GM21717 (cell line): Measurements from ENCODE around the gene SARS1.
"Not testable (repeated sequence)": the region's sequence is repeated elsewhere in the genome, so short reads cannot be mapped to it uniquely, and the experiment has no call there.

Experiments used
- ATAC-seq: cut with Tn5 transposase; IDR thresholded peaks from one replicate; pipeline ENCODE4 v1.9.1; 2021; ENCODE audit warnings: mild to moderate bottlenecking, moderate library complexity; ENCODE audit not compliant: unreplicated experiment

SARS1 gene

DNA sequence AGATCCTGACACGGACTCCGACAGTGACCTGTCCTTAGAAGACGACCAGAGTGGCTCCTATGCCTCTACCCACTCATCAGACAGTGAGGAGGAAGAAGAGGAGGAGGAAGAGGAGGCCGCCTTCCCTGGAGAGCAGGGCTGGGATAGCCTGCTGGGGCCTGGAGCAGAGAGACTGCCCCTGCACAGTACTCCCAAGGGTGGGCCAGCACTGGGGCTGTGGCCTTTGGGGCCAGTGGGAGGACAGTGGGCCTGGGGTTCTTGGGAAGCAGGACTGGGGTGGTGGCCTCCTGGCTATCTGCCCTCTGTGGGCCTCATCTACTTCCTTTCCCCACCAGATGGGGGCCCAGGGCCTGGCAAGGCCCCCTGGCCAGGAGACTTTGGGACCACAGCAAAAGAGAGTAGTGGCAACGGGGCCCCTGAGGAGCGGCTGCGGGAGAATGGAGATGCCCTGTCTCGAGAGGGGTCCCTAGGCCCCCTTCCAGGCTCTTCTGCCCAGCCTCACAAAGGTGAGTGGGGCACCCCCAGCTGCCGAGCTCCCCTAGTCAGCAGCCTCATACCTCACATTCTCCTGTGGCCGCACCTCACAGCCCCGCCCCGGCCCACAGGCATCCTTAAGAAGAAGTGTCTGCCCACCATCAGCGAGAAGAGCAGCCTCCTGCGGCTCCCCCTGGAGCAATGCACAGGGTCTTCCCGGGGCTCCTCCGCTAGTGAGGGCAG is 59.3 kb downstream of the SARS1 start:
- ATAC-seq = no peak

DNA sequence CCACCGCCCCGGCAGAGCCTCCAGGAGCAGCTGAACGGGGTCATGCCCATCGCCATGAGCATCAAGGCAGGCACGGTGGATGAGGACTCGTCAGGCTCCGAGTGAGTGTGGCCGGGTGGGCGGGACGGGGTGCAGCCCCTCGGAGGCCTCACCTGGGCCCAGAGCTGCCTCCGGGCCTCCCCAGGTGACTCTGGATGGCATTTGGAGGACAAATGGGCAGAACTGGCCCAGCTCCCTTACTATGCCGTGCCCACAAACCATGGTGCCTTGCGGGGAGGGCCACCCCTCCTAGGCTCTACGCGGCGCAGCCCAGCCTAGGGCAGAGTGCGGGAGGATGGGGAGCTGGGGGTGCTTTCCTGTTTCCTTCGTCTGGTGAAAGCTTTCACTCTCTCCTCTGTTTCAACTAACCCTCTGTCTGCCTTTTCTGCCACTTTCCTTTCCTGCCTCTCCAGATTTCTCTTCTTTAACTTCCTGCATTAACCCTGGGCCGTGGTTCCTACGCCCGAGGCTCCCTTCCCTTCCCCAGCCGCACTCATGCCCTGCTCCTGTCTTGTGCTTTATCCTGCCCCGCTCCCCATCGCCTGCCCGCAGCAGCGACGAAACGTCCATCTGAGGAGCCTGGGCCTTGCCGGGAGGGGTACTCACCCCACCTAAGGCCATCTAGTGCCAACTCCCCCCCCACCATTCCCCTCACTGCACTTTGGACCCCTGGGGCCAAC is 60.0 kb downstream of the SARS1 start:
- ATAC-seq = no peak

DNA sequence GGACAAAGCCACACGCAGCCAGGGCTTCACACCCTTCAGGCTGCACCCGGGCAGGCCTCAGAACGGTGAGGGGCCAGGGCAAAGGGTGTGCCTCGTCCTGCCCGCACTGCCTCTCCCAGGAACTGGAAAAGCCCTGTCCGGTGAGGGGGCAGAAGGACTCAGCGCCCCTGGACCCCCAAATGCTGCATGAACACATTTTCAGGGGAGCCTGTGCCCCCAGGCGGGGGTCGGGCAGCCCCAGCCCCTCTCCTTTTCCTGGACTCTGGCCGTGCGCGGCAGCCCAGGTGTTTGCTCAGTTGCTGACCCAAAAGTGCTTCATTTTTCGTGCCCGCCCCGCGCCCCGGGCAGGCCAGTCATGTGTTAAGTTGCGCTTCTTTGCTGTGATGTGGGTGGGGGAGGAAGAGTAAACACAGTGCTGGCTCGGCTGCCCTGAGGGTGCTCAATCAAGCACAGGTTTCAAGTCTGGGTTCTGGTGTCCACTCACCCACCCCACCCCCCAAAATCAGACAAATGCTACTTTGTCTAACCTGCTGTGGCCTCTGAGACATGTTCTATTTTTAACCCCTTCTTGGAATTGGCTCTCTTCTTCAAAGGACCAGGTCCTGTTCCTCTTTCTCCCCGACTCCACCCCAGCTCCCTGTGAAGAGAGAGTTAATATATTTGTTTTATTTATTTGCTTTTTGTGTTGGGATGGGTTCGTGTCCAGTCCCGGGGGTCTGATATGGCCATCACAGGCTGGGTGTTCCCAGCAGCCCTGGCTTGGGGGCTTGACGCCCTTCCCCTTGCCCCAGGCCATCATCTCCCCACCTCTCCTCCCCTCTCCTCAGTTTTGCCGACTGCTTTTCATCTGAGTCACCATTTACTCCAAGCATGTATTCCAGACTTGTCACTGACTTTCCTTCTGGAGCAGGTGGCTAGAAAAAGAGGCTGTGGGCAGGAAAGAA is 61.1 kb downstream of the SARS1 start:
- no peak for ATAC-seq

DNA sequence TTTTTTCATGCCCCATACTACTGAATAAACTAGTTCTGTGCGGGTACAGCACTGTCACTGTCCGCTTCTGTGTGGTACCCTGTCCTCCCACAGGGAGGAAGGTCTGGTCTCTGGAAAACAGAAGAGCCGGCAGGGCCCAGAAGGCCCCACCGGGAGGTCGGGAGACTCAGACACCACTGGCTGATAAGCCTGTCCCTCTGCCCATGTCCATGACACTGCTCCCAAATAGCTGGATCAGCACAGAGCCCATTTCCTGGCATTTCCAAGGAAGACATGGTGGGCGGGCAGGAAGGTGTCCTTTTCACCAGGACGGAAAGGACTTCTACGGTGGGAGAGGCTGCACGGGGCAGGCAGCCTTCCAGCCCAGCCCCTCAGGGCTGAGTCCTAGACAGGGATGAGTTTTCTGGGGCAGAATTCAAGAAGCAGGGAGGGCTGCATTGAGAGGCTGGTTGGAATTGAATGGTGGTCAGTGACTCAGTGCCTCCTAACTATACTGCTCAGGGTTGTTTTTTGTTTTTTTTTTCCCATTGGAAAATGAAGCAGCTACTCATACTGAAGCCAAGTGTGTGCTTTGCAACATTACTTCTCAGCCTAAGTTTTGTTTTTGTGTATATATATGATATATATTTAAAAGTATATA is 62.1 kb downstream of the SARS1 start:
- no peak for ATAC-seq

GRCh38 chr1:109277434-109278204 is 63.9 kb downstream of the SARS1 start:
- peak; percentile 62 for ATAC-seq

- no peak for ATAC-seq
Measured at GRCh38 chr1:109279615-109280278, 66.0 kb downstream of the SARS1 start.

- ATAC-seq = no peak
Measured at GRCh38 chr1:109280862-109281261, 67.1 kb downstream of the SARS1 start.

- no peak for ATAC-seq
Measured at GRCh38 chr1:109281680-109282496, 68.2 kb downstream of the SARS1 start.

DNA sequence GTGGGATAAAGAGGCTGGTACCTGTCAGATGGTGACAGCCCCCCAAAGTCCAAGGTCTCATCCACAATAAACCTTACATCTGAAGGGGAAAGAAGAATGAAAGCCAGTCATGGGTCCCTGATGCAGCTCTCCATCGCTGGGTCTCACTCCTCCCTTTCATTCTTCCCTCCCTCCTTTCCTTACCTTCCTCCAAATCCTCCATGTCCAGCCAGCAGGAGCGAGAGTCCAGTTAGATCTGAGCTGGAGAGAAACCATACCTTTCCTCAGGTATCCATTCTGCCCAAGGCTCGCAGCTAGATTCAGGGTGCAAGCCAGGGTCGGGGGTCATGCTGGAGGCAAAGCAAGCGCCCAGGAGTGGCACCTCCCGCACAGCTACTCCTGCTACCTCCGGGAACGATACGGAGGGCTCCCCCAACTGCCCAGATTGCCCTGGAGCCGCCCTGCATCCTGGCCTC is 68.8 kb downstream of the SARS1 start:
- no peak for ATAC-seq

- ATAC-seq = peak; percentile 90
Measured at GRCh38 chr1:109282952-109283747, 69.4 kb downstream of the SARS1 start, which contains the start of gene PSRC1. Gene PSRC1, minus strand, starts transcription at chr1:109283145.

DNA sequence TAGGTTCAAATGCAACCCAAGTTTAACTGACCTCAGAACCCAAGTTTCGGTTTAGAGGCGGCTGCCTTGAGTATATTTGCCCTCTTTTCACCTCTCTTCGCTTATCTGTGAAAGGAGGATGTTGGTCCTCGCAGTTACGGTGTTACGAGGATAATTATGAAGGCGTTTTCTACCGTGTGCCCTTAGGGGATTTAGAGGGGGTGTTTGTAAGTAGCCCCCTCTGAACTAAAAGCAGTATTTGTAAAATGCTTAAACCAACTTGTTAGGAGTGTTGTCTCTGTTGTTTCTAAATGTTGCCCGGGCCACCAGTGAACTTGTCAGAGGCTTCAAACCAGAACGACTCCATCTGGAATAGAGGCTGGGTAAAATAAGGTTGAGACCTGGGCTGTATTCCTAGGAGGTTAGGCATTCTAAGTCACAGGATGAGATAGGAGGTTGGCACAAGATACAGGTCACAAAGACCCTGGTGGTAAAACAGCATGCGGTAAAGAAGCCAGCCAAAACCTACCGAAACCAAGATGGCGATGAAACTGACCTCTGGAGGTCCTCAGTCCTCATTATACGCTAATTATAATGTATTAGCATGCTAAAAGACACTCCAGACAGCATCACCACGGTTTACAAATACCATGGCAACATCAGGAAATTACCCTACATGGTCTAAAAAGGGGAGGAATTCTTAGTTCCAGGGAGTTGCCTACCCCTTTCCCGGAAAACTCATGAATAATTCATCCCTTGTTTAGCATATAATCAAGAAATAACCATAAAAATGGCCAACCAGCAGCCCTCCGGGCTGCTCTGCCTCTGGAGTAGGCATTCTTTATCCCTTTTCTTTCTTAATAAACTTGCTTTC is 70.3 kb downstream of the SARS1 start:
- peak; percentile 33 for ATAC-seq

DNA sequence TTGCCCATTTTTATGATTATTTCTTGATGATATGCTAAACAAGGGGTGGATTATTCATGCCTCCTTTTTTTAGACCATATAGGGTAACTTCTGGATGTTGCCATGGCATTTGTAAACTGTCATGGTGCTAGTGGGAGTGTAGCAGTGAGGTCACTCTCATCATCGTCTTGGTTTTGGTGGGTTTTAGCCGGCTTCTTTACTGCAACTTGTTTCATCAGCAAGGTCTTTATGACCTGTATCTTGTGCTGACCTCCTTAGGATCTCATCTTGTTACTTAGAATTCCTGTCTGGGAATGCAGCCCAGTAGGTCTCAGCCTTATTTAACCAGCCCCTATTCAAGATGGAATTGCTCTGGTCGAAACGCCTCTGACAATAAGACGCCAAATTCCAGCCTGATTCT is 73.0 kb downstream of the SARS1 start:
- ATAC-seq = not testable (repeated sequence)
